Stimulated activated CD4-positive, alpha-beta T cell treated with anti-CD3 and anti-CD28 coated beads, Interleukin-1b, Interleukin-23, amount 100 ng/mL, for 4 hours (primary cell): ENCODE results near the gene SPRED1.
"Not testable (repeated sequence)": the region's sequence is repeated elsewhere in the genome, so short reads cannot be mapped to it uniquely, and the experiment has no call there.

Source experiments
- DNase-seq, 2 donors: peaks; one replicate each; pipeline ENCODE4 v3.0.0-alpha.2; 2020; ENCODE audit warnings: low read depth in 2 of 2

SPRED1 gene

DNA sequence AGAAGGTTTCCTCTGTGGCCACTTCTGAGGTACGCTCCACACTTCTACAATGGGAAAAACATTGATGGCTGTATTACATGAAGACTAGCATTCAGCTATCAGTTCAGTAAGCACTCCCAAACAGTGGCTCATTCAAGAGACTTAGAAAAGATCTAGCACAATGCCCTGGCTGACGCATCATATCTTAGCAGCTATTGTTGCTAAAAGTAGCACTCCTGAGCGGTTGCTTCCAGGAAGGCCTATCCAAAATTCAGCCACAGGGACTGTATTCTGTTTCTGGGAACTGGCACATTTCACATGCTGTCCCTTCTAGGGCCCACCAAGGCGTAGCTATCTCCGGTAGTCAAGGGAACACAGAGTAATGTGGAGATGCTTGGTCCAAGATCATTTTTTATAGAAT is 21.2 kb upstream of the SPRED1 start:
- no peak for DNase-seq

- DNase-seq: not testable (repeated sequence)
Observed at GRCh38 chr15:38237021-38237420, 15.6 kb upstream of the SPRED1 start.

DNA sequence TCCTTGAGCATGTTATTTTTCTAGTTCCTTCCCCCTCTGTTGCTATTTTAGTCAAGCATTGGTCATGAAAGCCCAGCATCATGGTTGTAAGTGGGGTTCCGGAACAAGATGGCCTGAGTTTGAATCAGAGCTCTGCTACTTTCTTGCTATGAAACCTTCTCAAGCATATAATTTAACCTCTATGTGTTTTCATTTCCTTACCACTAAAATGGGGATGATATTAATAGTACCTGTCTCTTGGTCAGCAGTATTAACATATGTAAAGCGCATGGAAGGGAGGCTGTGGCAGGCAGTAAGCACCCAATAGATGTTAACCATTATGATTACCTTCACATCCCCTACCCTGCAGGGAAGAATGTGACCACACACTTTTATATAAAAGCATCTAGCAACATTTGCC is 14.3 kb upstream of the SPRED1 start:
- no peak for DNase-seq

- no peak for DNase-seq
Observed at GRCh38 chr15:38242055-38242454, 10.6 kb upstream of the SPRED1 start.

GRCh38 chr15:38243278-38244055 is 9.2 kb upstream of the SPRED1 start:
- DNase-seq: no peak

DNA sequence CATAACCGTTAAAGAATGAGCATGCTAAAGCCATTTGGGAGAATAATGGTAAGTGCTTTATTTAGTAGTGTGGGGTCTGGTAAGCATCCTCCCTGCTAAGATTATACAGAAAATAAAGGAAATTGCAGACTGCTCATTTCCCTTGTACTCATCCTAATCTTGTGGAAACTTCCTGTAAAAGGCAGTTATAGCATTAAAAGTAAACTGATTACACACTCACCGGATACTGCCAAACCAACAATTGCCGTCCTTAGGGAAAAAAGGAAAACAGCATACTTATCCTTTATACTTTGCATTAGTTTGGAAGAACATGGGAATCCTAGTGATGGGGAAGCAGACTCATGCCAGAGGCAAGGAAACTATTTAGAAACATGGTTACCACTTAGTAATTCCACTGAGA is 5.3 kb upstream of the SPRED1 start:
- no peak for DNase-seq

- DNase-seq: no peak
Observed at GRCh38 chr15:38253351-38253781, 730 bp downstream of the SPRED1 start.

GRCh38 chr15:38254051-38254883 is 1.6 kb downstream of the SPRED1 start:
- no peak for DNase-seq

GRCh38 chr15:38255690-38256089 is 3.1 kb downstream of the SPRED1 start:
- DNase-seq: no peak

DNA sequence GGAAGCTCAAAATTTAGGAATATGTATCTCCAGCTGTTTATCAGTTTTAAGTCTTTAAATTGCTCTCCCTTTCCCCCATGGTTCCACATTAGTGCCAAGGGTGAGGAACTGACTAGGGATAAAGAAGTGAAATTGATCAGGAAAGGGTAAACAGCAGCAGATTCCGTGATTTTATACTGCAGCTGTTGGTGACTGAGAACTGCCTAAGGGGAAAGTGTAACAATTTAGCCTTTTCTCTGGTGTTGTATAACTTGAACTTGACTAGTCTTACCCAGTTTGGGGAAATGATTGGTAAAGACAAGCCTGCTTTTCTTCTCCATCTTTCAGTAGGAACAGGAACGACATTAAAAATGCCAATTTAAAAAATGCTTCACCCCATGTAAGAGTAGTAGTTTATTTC is 5.0 kb downstream of the SPRED1 start:
- no peak for DNase-seq

DNA sequence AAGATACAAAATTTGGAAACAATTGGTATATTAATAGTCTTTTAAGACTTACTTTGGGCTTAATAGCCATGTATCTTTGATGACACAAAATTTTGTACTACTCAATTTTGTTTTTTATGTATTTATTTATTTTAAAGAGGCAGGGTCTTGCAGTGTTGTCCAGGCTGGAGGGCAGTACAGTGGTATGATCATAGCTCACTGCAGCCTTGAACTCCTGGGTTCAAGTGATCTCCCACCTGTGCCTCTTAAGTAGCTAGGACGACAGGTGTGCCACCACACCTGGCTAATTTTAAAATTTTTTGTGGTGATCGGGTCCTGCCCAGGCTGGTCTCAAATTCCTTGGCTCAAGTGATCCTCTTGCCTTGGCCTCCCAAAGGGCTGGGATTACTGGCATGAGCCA is 6.5 kb downstream of the SPRED1 start:
- no peak for DNase-seq

DNA sequence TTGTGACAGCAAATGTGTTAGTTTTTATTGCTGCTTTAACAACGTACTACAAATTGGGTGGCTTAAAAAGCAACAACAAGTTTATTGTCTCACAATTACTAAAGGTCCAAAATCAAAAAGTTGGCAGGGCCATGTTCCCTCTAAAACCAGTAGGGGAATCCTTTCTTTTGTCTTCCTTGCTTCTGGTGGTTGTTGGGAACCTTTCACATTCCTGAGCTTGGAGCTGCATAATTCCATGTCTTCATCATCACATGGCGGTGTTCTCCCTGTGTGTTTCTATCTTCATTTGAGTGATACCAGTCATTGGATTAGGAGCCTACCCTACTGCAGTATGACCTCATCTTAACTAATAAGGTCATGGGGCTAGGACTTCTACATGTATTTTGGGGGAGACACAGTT is 7.4 kb downstream of the SPRED1 start:
- no peak for DNase-seq

DNA sequence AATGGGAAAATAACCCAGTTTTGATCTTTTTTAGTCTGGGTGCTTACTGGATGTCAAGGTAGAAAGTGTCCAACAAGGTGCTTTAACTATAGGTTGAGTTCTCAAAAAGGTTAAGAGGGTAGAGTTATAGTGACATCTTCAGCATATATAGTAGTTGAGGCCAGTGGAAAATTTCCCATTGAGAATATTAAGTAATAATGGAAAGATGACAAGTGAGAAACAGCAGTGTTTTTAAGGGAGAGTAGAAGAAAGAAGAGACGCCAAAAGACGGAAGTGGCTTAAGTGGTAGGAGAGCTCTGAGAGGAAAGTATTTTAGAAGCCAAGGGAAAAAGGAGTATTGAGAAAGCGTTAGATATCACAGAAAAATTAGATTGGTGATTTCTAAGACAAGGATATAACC is 10.6 kb downstream of the SPRED1 start:
- no peak for DNase-seq

DNA sequence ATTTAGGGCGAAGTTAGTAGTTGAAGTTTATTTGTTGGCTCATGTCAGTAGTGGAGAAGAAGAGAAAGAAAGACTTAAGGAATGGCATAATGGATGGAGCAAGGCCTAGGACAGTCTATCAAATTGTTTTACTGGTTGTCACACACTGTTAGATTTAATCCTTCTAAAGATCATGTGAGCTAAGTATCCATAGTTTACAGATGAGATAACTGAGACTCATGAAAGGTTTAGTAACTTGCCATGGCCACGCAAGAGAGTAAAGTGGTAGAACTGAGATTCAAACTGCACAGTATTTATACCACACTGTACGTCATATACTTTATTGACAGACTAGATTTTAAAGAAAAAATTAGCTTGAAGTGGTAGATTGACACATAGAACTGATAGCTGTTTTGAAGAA is 11.4 kb downstream of the SPRED1 start:
- DNase-seq: no peak

- DNase-seq: no peak
Observed at GRCh38 chr15:38266247-38266986, 13.8 kb downstream of the SPRED1 start.

- DNase-seq: no peak
Observed at GRCh38 chr15:38267421-38268022, 14.9 kb downstream of the SPRED1 start.

GRCh38 chr15:38271144-38271543 is 18.5 kb downstream of the SPRED1 start:
- DNase-seq: no peak

- DNase-seq: no peak
Observed at GRCh38 chr15:38271895-38272294, 19.3 kb downstream of the SPRED1 start.

GRCh38 chr15:38272431-38272830 is 19.8 kb downstream of the SPRED1 start:
- DNase-seq: not testable (repeated sequence)

DNA sequence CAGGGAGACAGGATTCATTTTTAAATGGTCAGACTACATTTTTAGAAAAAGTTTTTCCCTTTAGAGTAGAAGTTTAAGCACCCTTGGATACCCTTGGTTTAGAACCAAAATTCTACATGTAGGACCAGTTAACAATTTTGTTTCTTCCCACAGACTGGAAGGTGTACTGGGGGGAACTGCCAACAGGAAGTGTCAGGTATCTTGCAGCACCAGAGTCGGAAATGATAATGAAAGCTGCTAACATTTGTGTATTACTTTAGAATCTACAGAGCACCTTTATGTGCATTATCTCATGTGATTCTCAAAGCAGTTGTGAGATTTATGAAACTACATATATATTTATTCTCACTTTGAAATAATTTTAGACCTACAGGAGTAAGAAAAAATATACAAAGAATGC is 21.5 kb downstream of the SPRED1 start:
- no peak for DNase-seq

- no peak for DNase-seq
Observed at GRCh38 chr15:38275959-38276358, 23.3 kb downstream of the SPRED1 start.

DNA sequence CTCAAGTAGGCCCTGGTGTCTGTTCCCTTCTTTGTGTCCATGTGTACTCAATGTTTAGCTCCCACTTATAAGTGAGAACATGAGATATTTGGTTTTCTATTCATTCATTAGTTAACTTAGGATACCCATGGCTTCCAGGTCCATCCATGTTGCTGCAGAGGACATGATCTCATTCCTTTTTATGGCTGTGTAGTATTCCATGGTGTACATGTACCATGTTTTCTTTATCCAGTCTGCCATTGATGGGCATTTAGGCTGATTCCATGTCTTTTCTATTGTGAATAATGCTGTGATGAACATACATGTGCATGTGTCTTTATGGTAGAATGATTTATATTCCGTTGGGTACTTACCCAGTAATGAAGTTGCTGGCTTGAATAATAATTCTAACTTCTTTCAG is 24.6 kb downstream of the SPRED1 start:
- not testable (repeated sequence) for DNase-seq
